Esophagus squamous epithelium (tissue), 4 donors: ENCODE measurements around the gene ATP8B3.

Source experiments
- POLR2A ChIP-seq, 4 donors: fragments of 450-650 bp; IDR thresholded peaks; one replicate each; pipeline ENCODE4 v1.6.1; 2017; ENCODE audit warnings: antibody characterized with exemption in 4 of 4, mild to moderate bottlenecking in 4 of 4, moderate library complexity in 3 of 4
- TF ChIP-seq, protein P1 (sequence below), 6 experiments: fragments of 450-650 bp in 4 of 6; fragments of 200-600 bp in 2 of 6; sonication (generic) in 2 of 6; IDR thresholded peaks; one replicate each; pipeline ENCODE4 v1.5.1; 2016 to 2019; ENCODE audit warnings: antibody characterized with exemption in 6 of 6, mild to moderate bottlenecking in 4 of 6, moderate library complexity in 4 of 6

DNA sequence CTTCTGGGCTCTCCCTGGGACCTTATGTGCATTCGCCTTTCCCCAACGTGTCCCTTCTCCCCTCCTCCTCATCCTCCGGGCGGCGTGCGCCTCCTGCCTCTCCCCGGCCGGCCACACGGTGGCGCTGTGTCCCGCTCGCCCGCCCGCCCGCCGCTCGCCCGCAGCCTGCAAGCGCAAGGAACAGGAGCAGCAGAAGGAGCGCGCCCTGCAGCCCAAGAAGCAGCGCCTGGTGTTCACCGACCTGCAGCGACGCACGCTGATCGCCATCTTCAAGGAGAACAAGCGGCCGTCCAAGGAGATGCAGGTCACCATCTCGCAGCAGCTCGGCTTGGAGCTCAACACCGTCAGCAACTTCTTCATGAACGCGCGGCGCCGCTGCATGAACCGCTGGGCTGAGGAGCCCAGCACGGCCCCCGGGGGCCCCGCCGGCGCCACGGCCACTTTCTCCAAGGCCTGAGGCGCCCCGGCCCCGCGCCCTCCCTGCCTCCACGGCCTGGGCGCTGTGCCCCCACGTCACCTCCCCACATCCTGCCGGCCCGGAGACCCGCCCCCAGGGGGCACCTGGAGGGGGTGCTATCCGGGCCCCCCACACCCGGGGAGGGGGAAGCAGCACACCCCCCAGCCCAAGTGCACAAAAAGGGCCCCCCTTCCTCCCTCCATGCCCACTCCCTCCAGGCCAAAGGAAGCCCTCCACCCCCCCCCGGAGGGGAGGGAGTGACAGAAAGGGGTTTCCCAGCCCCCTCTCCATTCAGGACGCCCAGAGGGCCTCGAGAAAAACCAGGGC, 36.9 kb downstream of the ATP8B3 start:
- TF ChIP-seq POLR2A (IDR thresholded peaks at IDR 0.05) = no peak
- TF ChIP-seq, protein P1, sequence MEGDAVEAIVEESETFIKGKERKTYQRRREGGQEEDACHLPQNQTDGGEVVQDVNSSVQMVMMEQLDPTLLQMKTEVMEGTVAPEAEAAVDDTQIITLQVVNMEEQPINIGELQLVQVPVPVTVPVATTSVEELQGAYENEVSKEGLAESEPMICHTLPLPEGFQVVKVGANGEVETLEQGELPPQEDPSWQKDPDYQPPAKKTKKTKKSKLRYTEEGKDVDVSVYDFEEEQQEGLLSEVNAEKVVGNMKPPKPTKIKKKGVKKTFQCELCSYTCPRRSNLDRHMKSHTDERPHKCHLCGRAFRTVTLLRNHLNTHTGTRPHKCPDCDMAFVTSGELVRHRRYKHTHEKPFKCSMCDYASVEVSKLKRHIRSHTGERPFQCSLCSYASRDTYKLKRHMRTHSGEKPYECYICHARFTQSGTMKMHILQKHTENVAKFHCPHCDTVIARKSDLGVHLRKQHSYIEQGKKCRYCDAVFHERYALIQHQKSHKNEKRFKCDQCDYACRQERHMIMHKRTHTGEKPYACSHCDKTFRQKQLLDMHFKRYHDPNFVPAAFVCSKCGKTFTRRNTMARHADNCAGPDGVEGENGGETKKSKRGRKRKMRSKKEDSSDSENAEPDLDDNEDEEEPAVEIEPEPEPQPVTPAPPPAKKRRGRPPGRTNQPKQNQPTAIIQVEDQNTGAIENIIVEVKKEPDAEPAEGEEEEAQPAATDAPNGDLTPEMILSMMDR (IDR thresholded peaks at IDR 0.05) = peak; percentile 39 to 71 (median 47)
